ENCODE data around the gene ZFP92. TPM values are rescaled to one million over a fixed set of nuclear protein-coding genes. Genes with fewer than 3 reads are reported as not detected.
A peak's percentile ranks its signal among the peaks of the same experiment; 100 is the strongest.

Gene ZFP92
- total RNA-seq = 4.5 TPM
- long read RNA-seq, partial matches to known transcripts = 0 of 1 reads
- long read RNA-seq, other reads (novel, unspliced or antisense) = 1 of 1 reads

- Histone ChIP-seq H3K36me3 (no peaks in the 10 kb centered on the region), H3K9me3 (no peaks in the 10 kb centered on the region), H3K4me1 (peaks cover 10% of the 10 kb centered on the region), H3K4me3 (peak within 1 kb of the TSS; percentile 61), H3K27me3 (ENCODE audit: low read depth) (no peaks in the 10 kb centered on the region), H3K27ac (peak within 1 kb of the TSS; percentile 18)
- no peak for TF ChIP-seq CTCF (IDR thresholded peaks at IDR 0.05)
- intact Hi-C loops (cut with DNase I) = no loop called here
- ATAC-seq (peak; percentile 82 to 88), DNase-seq (peak; percentile 62)
Measured at GRCh38 chrX:153411255-153411987, at the start of gene ZFP92. Gene ZFP92 (plus strand): TSS chrX:153411472. CDS start chrX:153418323, 6,851 bp downstream.

GRCh38 chrX:153361781-153362397 lies 49.4 kb upstream of the ZFP92 start:
- intact Hi-C loops (cut with DNase I) = no loop called here
- no peak for DNase-seq
- H3K27ac ChIP-seq = no peak overlapping the region

GRCh38 chrX:153365670-153366069 lies 45.6 kb upstream of the ZFP92 start:
- ATAC-seq = no peak
- no peak for TF ChIP-seq CTCF (IDR thresholded peaks at IDR 0.05)
- Histone ChIP-seq H3K9me3 (no peaks in the 10 kb centered on the region), H3K27ac (no peak overlapping the region), H3K27me3 (ENCODE audit: low read depth) (no peaks in the 10 kb centered on the region), H3K4me3 (no peak overlapping the region), H3K4me1 (no peaks in the 10 kb centered on the region), H3K36me3 (no peaks in the 10 kb centered on the region)
- no peak for DNase-seq
- intact Hi-C loops (cut with DNase I) = no loop called here

More at GRCh38 chrX:153361781-153362397, 49.4 kb upstream of the ZFP92 start:
- TF ChIP-seq CTCF (IDR thresholded peaks at IDR 0.05) = no peak
- no peak overlapping the region for H3K4me3 ChIP-seq
- H3K4me1 ChIP-seq = no peaks in the 10 kb centered on the region
- H3K27me3 ChIP-seq (ENCODE audit: low read depth) = no peaks in the 10 kb centered on the region
- ATAC-seq = no peak
- no peaks in the 10 kb centered on the region for H3K9me3 ChIP-seq
- H3K36me3 ChIP-seq = no peaks in the 10 kb centered on the region

GRCh38 chrX:153366119-153366518 lies 45.2 kb upstream of the ZFP92 start:
- Histone ChIP-seq H3K4me3 (no peak overlapping the region), H3K27me3 (ENCODE audit: low read depth) (no peaks in the 10 kb centered on the region), H3K27ac (no peak overlapping the region), H3K4me1 (no peaks in the 10 kb centered on the region), H3K9me3 (no peaks in the 10 kb centered on the region), H3K36me3 (no peaks in the 10 kb centered on the region)
- TF ChIP-seq CTCF (IDR thresholded peaks at IDR 0.05) = no peak
- ATAC-seq = no peak
- intact Hi-C loops (cut with DNase I) = no loop called here
- DNase-seq = no peak

GRCh38 chrX:153366878-153367538 lies 44.3 kb upstream of the ZFP92 start:
- no peaks in the 10 kb centered on the region for H3K4me1 ChIP-seq
- DNase-seq (no peak), ATAC-seq (no peak)
- TF ChIP-seq CTCF (IDR thresholded peaks at IDR 0.05) = no peak
- no peaks in the 10 kb centered on the region for H3K27me3 ChIP-seq (ENCODE audit: low read depth)
- H3K36me3 ChIP-seq = no peaks in the 10 kb centered on the region
- no peak overlapping the region for H3K27ac ChIP-seq
- no peak overlapping the region for H3K4me3 ChIP-seq
- intact Hi-C loops (cut with DNase I) = no loop called here
- no peaks in the 10 kb centered on the region for H3K9me3 ChIP-seq
